D721Med (cell line): Measurements from ENCODE around the gene EGFL7.

Experiments
- DNase-seq: peaks from one replicate; pipeline ENCODE4 v3.0.0; 2011; ENCODE audit warnings: low spot score; ENCODE audit not compliant: insufficient read length
- FAIRE-seq: peaks from 2 replicates; lab custom pipeline; 2011; peaks lifted over from hg19 to GRCh38; lab: Jason Lieb, UNC
- TF ChIP-seq, protein P1 (sequence below): IDR thresholded peaks from 2 replicates; pipeline ENCODE4 v1.5.1; 2012; ENCODE audit warnings: mild to moderate bottlenecking, control low read depth; ENCODE audit not compliant: insufficient read depth; ENCODE audit errors: missing control alignments

Gene EGFL7

DNA sequence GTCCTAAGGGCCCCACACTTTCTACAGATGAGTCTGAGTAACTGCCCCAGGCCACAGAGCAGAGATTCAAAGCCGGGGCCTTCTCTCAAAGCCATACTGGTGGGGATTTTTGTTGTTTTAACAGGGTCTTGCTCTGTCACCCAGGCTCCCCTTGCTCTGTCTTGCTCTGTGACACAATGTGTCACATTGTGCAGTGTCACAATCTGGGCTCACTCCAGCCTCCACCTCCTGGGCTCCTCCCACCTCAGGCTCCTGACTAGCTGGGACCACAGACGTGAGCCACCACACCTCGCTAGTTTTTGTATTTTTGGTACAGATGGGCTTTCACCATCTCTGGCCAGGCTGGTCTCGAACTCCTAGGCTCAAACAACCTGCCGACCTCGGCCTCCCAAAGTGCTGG lies 15.9 kb downstream of the EGFL7 start:
- FAIRE-seq (no peak), DNase-seq (no peak)
- TF ChIP-seq, protein P1, sequence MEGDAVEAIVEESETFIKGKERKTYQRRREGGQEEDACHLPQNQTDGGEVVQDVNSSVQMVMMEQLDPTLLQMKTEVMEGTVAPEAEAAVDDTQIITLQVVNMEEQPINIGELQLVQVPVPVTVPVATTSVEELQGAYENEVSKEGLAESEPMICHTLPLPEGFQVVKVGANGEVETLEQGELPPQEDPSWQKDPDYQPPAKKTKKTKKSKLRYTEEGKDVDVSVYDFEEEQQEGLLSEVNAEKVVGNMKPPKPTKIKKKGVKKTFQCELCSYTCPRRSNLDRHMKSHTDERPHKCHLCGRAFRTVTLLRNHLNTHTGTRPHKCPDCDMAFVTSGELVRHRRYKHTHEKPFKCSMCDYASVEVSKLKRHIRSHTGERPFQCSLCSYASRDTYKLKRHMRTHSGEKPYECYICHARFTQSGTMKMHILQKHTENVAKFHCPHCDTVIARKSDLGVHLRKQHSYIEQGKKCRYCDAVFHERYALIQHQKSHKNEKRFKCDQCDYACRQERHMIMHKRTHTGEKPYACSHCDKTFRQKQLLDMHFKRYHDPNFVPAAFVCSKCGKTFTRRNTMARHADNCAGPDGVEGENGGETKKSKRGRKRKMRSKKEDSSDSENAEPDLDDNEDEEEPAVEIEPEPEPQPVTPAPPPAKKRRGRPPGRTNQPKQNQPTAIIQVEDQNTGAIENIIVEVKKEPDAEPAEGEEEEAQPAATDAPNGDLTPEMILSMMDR: no peak

DNA sequence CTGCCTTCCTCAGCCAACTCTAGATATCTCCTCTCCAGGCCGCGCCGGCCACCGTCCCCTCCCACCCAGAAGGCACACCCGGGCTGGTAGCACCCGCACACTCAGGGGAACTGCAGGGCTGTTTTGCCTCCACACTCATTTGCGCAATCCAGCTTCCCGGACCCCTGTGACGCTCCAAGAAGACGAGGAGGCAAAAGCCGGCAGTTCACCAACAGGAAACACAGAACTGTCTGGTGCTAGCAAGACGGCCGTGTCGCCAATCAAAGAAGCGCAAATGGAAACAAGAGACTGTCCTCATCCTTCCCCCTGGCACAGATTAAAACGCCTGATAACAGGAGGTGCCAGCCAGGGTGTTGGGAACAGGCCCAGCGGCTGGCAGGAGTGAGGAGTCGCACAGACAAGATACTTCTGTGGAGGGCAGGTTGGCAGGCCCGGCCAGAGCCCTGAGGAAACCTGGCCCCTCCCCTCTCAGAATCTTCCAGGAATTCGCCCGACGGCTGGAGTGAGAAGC lies 16.8 kb downstream of the EGFL7 start:
- FAIRE-seq: no peak

DNA sequence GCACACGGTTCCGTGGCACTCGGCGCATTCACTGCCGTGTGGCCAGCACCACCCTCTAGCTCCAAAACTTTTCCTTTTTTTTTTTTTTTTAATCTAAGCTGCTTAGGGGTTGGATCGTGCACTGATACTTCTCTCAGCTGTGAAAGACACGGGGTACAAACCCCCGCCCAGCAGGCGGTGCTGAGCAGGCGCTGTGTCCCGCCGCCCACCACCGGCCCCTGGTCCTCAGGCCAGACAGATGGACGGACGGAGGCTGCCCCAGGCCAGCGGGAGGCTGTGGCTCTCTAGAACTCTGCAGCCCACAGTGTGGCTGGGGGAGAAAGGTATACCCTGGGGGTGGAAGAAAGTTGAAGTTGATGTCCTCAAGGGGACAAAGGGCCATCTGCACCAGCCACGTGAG lies 18.3 kb downstream of the EGFL7 start:
- DNase-seq: no peak
- TF ChIP-seq, protein P1: no peak
- no peak for FAIRE-seq

More for the DNA sequence above, 16.8 kb downstream of the EGFL7 start:
- TF ChIP-seq, protein P1: no peak
- DNase-seq: no peak

DNA sequence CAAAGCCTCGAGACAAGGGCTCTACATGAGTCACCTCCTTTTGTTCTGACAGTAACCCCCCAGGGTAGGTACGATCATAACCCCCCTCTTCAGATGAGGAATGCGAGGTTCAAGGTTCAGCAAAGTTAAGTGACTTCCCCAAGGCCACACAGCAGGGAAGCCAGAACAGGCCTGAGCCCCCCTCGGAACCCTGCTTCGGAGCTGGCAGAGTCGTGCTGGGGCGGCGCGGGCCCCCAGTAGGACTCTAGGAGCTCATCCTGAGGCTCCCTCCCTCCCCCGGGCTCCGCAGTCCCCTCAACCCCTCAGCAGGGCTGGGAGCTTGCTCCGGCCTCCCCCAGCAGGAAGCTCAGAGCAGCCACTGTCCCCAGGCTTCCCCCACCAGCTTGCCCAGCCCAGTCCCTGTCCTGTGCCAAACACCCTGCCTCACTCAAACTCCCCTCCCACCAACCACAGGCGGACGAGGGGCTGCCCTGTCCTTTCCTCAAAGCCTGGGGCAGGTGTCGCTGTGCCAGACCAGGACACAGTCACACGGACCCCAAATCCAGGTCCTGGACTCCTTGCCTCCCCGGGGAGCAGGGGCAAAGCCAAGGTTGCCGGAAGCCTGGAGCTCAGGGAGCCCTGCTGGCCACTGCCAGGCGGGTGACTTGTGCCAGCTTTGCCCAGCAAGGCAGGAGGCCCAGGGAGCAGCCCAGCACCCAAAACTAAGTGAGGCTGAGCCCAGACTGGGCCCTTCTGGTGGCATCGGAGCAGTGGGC lies 19.4 kb downstream of the EGFL7 start:
- DNase-seq: no peak
- TF ChIP-seq, protein P1: no peak
- FAIRE-seq: no peak

DNA sequence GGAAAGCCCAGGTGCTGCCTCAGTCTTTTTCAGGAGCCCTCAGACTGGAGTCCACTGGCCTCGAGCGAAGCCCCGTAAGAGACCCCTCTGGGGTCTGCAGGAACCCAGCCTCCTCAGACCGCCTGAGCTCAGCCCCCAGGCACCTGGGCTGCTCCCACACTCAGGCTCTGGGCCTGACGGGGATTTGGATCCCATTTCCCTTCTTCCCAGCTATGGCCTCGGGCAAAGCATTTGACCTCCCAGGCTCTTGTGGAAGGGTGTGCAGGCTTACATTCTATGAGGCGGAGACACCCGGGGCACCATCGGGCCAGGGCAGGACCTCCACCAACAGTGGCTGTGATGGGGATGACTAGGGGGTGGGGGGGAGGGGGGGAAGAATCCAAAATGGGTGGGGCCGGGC lies 20.0 kb downstream of the EGFL7 start:
- DNase-seq (no peak), FAIRE-seq (no peak)
- TF ChIP-seq, protein P1: no peak

DNA sequence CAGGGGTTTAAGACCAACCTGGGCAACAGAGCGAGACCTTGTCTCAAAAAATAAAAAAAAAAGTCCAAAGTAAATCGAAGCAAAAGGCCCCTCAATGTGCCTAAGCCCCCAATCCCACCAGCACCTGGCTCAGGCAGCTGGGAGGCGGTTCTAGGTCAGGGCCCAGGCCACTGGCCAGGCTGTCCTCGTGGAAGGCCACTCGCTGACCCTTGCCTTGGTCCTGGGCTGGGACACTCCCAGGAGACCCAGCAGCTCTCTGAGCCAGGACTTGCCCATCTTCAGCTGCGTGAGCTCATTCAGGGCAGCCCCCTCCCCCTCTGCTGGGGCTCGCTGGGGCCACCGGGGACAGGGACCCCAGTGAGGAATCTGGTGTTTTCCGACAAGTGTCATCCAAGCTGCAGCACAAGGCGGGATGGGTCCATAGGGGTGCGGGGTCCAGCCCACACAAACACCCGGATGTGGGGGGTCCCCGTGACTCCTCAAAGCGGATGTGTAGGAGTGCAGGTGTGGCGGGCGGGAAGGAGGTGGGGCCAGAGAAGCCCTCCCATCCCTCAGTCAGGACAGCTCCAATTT lies 20.5 kb downstream of the EGFL7 start:
- TF ChIP-seq, protein P1: no peak
- no peak for DNase-seq
- FAIRE-seq: no peak

DNA sequence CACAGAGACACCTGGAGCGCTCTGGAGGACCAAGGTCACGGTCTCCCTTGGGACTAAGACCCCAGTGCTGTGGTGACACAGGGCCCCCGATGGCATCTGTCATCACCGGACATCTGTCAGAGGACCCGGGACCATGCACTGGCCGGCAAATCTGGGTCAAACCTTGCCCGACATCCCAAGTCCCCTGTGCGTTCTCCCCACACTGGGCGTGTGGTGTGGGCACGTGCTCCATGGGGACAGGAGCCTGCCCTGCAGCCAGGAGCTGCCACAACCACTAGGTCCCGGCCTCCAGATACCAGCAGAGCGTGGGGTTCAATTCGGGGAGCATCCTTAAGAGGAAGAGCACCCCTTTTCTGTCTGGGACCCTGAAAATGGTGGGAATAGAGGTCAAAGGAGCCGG lies 21.0 kb downstream of the EGFL7 start:
- FAIRE-seq (no peak), DNase-seq (no peak)
- TF ChIP-seq, protein P1: no peak
